Amygdala (tissue), 56 donors: ENCODE measurements around the gene KCNH3.

Experiments used
- DNase-seq, 56 donors: peaks; one replicate each; lab custom pipeline; 2025; lab: John Stamatoyannopoulos, UW

KCNH3 gene

GRCh38 chr12:49558526-49558925, 19.7 kb downstream of the KCNH3 start:
- no peak for DNase-seq

GRCh38 chr12:49559011-49559675, 20.3 kb downstream of the KCNH3 start:
- no peak for DNase-seq

GRCh38 chr12:49560695-49561094, 21.9 kb downstream of the KCNH3 start:
- DNase-seq = no peak

- no peak for DNase-seq
Observed at GRCh38 chr12:49562233-49562632, 23.4 kb downstream of the KCNH3 start.

GRCh38 chr12:49562831-49563230, 24.0 kb downstream of the KCNH3 start:
- DNase-seq = no peak

GRCh38 chr12:49563951-49564685, 25.3 kb downstream of the KCNH3 start:
- DNase-seq = no peak

GRCh38 chr12:49564686-49565405, 26.0 kb downstream of the KCNH3 start:
- DNase-seq = peak in 22 of 56 donors; percentile 12 to 70 (median 40)

- DNase-seq = no peak
Observed at GRCh38 chr12:49565406-49566265, 26.8 kb downstream of the KCNH3 start.

- no peak for DNase-seq
Observed at GRCh38 chr12:49566361-49566760, 27.5 kb downstream of the KCNH3 start.

GRCh38 chr12:49567302-49567610, 28.4 kb downstream of the KCNH3 start:
- no peak for DNase-seq

GRCh38 chr12:49567611-49568441, 29.0 kb downstream of the KCNH3 start, which contains the start of gene MCRS1:
TSS of gene MCRS1 (minus strand) at chr12:49568142. CDS start at chr12:49566731, 1,411 bp downstream.
- DNase-seq = peak in 55 of 56 donors; percentile 38 to 97 (median 83)

- peak in 1 of 56 donors; percentile 57 for DNase-seq
Observed at GRCh38 chr12:49568442-49569162, 29.8 kb downstream of the KCNH3 start.

- no peak for DNase-seq
Observed at GRCh38 chr12:49577589-49578315, 38.9 kb downstream of the KCNH3 start.

- no peak for DNase-seq
Observed at GRCh38 chr12:49578471-49579112, 39.8 kb downstream of the KCNH3 start.

- peak in 49 of 56 donors; percentile 6 to 84 (median 54) for DNase-seq
Observed at GRCh38 chr12:49580572-49581535, 42.0 kb downstream of the KCNH3 start.

GRCh38 chr12:49582201-49582600, 43.4 kb downstream of the KCNH3 start:
- no peak for DNase-seq

GRCh38 chr12:49582850-49583249, 44.0 kb downstream of the KCNH3 start:
- no peak for DNase-seq
